Measurements from ENCODE around the gene CRELD1.
A peak's percentile ranks its signal among the peaks of the same experiment; 100 is the strongest.
"Not testable (repeated sequence)": the region's sequence is repeated elsewhere in the genome, so short reads cannot be mapped to it uniquely, and the experiment has no call there.

CRELD1 gene, protein sequence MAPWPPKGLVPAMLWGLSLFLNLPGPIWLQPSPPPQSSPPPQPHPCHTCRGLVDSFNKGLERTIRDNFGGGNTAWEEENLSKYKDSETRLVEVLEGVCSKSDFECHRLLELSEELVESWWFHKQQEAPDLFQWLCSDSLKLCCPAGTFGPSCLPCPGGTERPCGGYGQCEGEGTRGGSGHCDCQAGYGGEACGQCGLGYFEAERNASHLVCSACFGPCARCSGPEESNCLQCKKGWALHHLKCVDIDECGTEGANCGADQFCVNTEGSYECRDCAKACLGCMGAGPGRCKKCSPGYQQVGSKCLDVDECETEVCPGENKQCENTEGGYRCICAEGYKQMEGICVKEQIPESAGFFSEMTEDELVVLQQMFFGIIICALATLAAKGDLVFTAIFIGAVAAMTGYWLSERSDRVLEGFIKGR

DNA sequence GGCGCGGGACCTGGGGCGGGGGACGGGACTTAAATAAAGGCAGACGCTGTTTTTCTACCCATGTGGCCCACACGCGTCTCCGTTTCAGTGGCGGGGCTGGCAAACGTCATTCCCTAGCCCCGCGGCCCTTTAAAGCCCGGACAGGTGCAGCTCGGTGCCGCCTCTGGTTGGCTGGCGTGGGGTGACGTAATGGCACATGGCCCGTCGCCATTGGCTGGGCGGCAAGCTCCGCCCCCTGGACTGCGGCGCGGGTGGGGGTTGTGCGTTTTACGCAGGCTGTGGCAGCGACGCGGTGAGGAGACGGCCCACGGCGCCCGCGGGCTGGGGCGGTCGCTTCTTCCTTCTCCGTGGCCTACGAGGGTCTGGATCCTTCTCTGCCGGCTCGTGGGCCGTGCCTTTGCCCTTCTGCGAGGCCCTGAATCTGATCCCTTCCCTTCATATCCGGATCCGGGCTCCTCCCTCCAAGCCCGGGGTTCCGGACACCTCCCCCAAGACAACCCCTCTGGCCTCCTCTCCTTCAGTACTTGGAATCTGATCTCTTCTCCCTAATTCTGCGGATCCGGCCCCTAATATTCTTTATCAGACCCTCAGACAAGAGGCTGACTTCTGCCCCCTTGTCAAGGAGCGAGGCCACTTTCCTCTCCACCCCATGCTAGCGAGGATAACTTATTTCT is at the start of gene CRELD1:
Gene CRELD1 (plus strand): TSS at position 274 of the 674 bp plus-strand sequence. CDS start 605 bp downstream, outside the sequence.
- DNase-seq (ENCODE audit: low spot score): peak; percentile 95

DNA sequence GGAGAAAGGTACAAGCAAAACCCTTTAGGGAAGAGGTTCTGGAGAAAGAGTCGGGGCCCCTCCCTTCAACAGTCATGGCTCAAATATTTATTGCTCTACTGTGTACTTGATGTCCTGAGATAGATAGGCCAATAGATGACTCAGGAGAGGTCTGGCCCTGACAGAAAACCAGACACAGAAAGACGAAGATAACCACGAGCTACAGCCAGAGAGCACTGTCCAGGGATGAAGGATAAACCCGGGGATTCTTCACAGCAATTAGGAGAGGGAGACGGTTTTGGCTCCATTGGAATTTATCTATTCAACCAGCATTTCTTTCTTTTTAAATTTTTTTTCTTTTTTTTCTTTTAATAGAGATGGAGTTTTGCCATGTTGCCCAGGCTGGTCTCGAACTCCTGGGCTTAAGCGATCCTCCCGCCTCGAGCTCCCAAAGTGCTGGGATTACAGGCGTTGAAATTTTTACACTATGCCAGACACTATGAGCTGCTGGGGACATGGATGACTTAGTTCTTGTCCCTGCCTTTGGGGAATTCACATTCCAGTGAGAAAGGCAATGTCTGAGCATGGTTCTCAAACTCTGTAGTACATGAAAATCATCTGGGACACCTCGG is 49.0 kb upstream of the CRELD1 start:
- DNase-seq (ENCODE audit: low spot score): peak; percentile 12

DNA sequence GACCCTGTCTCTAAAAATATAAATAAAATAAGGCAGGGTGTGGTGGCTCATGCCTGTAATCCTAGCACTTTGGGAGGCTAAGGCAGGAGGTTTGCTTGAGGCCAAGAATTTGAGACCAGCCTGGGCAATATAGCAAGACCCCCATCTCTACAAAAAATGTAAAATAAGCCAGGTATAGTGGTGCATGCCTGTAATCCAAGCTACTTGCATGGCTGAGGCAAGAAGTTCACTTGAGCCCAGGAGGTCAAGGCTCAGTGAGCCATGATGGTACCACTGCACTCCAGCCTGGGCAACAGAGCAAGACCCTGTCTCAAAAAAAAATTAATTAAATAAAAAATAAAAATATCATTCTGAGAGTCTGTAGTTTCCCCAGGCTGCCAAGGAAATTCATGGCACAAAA is 47.3 kb upstream of the CRELD1 start:
- DNase-seq (ENCODE audit: low spot score): no peak

DNA sequence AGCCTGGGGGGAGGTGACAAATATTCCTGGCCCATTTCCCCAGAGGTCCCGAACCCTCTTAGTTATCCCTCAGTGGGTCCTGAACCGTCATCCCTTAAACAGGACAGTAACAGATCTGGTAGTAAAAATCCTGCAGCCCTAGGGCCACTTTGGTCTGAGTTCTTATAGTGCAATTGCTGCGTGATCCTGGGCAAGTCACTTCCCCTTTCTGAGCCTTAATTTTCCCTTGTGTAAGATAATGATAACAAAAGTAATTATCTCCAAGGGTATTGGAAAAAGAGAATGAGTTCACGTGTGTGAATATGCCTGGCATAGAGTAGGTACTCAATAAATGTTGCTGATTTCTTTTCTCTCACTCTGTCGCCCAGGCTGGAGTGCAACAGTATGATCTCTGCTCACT is 46.2 kb upstream of the CRELD1 start:
- no peak for DNase-seq (ENCODE audit: low spot score)

DNA sequence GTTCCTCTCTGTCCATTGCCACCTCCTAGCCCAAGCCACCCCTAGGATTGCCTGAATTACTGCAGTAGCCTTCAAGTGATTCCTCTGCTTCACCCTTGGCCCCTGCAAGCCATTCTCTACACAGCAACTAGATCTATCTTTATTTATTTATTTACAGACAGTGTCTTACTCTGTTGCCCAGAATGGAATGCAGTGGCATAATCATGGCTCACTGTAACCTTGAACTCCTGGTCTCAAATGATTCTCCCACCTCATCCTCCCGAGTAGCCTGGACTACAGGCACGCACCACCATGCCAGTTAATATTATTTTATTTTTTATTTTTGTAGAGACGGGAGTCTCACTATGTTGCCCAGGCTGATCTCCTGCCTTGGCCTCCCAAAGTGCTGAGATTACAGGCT is 45.1 kb upstream of the CRELD1 start:
- DNase-seq (ENCODE audit: low spot score): no peak

DNA sequence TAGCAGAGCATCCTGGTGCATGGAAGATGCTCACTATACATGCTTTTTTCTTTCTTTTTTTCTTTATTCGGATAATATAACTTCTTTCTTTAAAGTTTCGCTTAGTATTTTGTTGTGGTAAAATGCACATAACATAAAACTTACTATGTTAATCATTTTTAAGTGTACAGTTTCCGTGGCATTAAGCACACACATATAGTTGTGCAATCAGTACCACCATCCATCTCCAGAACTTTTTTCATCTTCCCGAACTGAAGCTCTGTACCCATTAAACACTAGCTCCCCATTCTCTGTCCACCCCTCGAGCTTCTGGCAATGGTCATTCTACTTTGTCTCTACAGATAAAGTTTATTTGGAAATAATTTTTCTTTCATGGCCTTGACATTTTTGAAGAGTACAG is 44.2 kb upstream of the CRELD1 start:
- no peak for DNase-seq (ENCODE audit: low spot score)

DNA sequence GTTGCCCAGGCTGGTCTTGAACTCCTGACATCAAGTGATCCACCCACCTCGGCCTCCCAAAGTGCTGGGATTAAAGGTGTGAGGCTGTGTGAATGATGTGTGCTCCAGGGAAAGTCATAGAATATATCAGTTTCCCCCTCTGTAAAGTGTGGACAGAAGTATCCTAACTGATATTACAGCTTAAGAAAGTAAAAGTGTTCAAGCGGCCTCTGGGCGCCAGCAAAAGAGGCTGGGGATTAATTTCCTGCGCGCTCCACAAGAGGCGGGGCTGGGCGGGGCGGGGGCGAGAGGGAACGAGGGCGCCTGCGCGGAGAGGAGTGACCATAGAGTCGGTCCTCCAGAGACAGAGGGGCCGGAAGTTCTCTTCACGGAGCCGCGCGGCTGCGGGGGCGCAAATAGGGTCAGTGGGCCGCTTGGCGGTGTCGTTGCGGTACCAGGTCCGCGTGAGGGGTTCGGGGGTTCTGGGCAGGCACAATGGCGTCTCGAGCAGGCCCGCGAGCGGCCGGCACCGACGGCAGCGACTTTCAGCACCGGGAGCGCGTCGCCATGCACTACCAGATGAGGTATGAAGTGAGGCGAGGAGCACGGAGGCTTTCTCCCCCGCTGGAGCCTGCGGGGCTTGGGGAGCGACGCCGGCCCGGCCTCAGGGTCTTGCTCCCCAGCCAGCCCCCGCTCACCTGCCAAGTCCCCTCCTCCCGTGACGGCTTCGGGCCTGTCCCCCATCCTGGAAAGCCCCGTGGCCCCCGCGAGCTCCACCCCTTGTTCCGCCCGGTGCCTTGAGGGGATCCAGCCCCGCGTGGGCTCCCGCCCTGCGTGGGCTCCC is 43.2 kb upstream of the CRELD1 start, which contains the start of gene JAGN1:
Gene JAGN1 (plus strand): TSS at position 362 of the 823 bp plus-strand sequence. CDS start 113 bp downstream, at position 475.
- DNase-seq (ENCODE audit: low spot score): peak; percentile 92

DNA sequence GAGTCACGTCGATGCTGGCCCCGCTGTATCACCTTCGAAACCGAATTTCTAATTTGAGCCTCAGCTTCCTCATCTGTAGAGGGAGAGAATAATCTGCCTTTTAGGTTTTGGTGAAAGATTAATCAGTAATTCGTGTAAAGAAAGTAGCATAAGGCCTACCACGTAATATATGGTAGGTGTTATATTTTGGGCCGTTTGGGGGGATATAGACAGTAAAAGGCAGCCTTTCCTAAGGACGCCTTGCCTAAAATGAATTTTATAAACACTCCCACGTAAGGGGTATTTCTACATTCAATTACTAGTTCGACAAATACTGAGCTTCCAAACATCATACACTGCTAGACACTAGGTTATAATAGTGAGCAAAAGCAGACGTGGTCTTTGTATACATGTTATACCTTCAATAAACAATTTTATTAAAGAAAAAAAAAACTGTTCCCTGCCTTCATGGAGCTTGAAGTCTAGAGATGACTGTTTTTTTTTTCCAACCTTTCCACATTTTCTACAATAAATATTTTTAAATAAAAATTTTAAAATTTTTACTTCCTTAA is 42.5 kb upstream of the CRELD1 start:
- DNase-seq (ENCODE audit: low spot score): no peak

DNA sequence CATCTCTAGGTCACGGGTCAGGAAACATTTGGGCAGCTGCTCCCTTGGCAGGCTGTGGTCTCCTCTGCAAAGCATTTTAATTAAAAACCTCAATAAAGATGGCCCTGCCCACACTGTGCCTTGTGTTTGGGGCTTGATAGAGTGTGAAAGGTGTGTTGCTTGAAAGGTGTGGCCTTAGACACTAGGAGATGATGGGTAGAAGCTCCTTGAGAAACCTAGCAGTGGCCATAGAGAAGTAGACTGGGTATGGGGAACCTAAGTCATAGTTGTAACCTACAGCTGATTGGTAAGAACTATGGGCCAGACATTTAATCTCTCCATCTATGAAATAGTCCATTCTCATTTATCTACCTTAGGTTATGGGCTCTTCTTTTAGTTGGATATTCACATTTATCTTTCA is 39.9 kb upstream of the CRELD1 start:
- DNase-seq (ENCODE audit: low spot score): no peak

DNA sequence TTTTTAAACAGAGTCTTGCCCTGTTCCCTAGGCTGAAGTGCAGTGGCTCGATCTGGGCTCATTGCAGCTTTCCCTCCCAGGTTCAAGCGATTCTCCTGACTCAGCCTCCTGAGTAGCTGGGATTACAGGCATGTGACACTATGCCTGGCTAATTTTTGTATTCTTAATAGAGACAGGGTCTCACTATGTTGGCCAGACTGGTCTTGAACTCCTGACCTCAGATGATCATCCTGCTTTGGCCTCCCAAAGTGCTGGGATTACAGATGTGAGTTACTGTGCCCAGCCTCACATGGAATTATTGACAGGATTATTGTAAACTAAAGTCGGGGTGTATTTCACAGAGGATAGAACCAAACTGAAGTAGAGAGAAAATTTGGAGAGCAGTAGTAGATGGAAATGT is 37.9 kb upstream of the CRELD1 start:
- DNase-seq (ENCODE audit: low spot score): not testable (repeated sequence)

DNA sequence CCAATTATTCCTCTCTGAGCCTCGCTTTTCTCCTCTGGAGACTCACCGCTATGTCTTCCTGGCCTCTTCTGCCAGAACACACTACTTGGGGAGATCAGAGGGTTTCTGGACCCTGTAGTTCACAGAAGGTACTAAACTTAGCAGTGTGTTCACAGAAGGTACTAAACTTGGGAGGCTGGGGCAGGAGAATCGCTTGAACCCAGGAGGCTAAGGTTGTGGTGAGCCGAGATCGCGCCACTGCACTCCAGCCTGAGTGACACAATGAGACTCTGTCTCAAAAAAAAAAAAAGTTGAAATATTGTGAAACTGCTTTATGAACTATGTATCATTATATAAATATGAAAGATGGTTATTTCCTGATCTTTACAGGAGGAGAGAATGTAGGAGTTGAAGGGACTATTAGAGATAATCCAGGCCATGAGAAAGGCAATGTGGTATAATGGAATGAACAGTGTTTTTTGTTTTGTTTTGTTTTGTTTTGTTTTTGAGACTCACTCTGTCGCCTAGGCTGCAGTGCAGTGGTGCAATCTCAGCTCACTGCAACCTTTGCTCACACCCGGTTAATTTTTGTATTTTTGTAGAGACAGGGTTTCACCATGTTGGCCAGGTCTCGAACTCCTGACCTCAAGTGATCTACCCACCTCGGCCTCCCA is 36.8 kb upstream of the CRELD1 start:
- DNase-seq (ENCODE audit: low spot score): not testable (repeated sequence)

DNA sequence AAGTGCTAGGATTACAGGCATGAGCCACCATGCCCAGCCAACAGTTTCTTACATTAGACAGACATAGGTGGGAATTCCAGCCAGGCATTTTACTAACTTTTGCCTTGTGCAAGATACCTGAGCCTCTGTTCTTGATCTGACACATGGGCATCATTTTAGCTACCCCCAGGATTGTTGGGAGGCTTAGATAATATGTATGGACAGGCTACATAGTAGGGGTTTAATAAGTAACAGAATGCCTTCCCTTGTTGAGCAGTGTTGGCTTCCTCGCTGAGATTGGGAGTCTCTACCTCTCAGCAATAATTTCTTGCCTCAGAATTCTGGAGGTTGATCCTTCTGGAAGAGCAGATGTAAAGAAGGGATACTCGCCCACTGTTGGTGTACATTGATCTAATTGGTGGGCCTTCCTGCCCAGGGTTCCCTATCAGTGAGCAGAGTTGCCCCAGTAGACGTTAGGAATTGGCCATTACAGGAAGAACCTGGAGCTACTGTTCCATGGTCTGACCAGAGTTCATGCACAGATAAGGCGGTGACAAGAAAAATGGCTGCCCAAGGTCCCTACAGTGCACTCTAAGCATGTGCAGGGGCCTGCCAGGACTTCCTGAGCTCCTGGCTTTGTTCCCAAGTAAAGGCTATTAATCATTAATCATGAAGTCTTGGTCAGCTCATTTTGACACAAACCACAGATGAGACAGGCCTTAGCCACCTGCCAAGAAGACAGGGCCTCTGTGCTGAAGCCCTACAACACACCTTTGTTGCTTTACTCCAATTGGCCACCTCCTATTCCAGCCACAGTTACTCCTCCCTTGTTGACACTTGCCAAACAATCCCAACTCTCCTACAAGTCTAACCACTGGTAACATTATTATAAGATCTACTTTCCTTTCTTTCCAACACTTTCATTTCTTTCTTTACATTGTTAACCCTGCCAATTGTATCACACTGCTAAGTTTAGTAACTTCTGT is 35.9 kb upstream of the CRELD1 start:
- no peak for DNase-seq (ENCODE audit: low spot score)

DNA sequence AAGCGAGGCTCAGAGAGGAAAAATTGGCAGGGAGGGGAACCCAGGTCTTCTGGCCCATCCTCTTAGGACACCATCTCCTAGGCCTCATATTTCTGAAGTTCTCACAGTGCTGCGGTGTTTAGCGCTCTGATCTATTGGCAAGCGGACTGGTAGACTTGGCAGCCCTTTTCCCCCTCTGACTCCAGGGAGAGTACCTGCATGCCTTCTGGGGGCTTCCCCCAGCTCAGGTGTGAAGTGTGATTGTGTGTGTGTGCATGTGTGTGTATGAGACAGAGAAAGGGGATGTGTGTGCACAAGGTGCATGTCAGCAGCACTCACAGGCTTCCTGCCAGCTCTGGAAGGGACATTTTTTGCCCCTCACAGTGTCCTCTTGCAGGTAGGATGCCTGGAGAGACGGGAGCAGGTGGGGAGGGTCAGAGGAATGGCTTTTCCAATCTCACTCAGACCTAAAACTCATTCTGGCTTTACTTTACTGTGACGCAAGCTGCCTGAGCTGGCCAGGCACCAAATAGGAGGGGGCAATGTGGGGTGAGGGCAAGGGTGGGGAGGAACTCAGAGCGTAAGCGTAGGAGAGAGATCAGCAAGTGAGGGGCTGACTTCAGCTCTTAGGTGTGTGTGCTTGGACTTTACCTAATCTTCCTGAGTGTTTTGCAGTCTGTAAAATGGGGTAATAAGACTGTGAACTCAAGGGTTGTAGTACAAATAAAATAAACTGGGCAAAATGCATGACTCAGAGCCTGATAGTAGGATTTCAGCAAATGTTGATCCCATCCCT is 35.0 kb upstream of the CRELD1 start:
- DNase-seq (ENCODE audit: low spot score): no peak

DNA sequence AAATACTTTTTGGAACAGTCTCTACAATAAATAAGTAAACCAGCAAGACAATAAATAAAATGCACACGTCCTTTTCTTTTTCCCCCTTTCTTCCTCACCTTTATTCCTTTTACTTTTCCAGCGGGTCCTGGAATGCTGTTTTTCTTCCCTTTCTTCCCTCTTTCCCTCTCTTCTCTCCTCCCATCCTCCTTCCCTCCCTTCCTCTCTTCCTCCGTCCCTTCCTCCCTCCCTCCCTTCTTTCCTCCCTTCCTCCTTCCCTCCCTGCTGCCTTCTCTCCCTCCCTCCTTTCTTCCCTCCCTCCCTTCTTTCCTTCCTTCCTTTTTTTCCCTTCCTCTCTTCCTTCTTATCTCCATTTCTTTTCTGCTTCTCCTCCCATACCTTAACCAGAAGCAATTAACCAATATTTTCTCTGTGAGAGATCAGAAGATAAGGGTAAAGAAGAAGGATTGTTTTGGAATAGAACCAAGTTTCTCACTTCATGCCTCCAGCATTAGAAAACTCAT is 34.3 kb upstream of the CRELD1 start:
- DNase-seq (ENCODE audit: low spot score): no peak

DNA sequence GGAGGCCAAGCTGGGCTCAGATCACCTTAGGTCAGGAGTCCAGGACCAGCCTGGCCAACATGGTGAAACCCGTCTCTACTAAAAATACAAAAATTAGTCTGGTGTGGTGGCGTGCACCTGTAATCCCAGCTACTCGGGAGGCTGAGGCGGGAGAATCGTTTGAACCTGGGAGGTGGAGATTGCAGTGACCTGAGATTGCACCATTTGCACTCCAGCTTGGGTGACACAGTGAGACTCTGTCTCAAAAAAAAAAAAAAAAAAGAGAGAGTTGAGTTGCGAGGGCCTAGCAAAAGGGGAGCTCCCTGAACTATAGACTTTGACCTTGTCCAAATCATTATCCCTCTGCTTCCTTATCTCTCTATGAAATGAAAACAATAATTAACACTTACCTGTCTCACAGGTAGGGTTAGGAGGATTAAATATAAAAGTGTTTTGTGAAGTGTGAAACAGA is 32.6 kb upstream of the CRELD1 start:
- DNase-seq (ENCODE audit: low spot score): not testable (repeated sequence)

DNA sequence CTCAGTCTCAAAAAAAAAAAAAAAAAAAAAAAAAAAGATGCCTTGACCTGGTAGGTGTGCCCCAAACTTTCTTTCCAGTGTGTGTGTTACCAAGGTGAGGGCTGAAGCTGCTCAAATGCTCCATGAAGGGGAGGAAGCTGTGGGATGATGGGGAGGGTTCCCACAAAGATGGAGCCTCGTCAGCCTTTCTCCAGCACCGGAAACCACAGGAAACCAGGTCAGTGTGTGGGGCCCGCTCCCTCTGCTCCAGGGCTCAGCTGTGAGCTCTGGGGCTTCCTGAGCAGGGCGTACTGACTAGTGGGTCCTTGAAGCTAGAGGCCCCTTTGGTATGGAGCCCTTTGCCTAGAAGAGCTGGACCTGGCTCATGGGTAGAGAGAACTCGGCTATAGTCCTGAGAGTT is 31.7 kb upstream of the CRELD1 start:
- no peak for DNase-seq (ENCODE audit: low spot score)

DNA sequence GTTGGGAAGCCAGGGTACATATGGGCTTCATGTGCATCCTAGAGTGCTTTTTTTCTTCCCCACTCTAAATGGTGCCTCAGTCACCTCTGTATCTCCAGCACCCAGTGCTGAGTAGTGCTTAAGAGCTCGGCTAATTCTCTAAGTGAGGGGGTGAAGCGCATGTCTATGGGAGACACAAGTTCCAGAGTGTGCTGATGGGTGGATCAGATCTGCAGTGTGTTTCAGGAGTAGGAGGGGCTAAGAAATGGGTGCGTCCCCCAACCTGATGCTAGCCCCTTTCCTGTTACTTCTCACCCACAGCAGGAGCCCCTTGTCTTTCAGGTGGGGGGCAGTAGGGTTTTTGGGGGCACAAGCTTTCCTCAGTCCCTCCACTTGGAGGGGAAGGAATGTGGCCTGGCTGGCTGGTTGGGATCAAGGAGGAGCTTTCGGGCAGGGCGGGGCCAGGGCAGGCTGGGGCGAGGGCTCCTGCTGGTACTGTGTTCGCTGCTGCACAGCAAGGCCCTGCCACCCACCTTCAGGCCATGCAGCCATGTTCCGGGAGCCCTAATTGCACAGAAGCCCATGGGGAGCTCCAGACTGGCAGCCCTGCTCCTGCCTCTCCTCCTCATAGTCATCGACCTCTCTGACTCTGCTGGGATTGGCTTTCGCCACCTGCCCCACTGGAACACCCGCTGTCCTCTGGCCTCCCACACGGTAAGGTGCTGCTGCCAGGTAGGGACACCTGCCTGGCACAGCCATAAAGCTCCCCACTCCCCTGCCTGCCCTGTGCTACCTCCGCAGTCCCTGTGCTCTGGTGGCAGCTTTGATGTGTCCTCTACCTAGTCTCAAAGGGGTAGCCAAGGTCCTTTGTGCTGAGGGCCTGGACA is 31.0 kb upstream of the CRELD1 start, which contains the start of gene IL17RE:
Gene IL17RE (plus strand): TSS at position 477 of the 866 bp plus-strand sequence. CDS start 85 bp downstream, at position 562.
- no peak for DNase-seq (ENCODE audit: low spot score)

DNA sequence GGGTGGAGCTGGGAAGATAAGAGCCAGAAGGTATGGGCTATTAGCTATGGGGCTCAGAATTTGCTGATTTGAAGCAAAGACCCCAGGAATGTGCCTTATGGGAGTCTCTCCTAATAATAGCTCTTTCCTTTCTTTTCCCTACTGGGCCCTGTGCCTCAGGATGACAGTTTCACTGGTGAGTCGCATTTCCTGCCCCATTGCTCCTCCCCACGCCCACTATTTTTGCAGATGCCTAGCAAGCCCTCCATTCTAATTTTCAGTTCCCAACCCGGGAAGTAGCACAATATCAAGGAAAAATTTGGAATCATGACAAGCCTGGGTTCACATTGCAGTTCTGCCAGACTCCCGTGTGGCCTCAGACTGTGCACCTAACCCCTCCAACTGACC is 30.4 kb upstream of the CRELD1 start:
- no peak for DNase-seq (ENCODE audit: low spot score)

Data from hematopoietic multipotent progenitor cell treated with erythropoietin and hydrocortisone succinate and interleukin-3 and kit ligand, for 15 days (in vitro differentiated cells).